Suppressor macrophage treated with lipopolysaccharide for 4 hours (primary cell): ENCODE measurements around the gene HDAC7.

ENCODE experiments used
- DNase-seq: peaks from one replicate; pipeline ENCODE4 v3.0.0-alpha.2; 2020

HDAC7 gene

GRCh38 chr12:47791351-47791746 lies 28.4 kb downstream of the HDAC7 start:
- no peak for DNase-seq

- no peak for DNase-seq
These were observed 28.9 kb downstream of the HDAC7 start for GRCh38 chr12:47790676-47791350.

DNA sequence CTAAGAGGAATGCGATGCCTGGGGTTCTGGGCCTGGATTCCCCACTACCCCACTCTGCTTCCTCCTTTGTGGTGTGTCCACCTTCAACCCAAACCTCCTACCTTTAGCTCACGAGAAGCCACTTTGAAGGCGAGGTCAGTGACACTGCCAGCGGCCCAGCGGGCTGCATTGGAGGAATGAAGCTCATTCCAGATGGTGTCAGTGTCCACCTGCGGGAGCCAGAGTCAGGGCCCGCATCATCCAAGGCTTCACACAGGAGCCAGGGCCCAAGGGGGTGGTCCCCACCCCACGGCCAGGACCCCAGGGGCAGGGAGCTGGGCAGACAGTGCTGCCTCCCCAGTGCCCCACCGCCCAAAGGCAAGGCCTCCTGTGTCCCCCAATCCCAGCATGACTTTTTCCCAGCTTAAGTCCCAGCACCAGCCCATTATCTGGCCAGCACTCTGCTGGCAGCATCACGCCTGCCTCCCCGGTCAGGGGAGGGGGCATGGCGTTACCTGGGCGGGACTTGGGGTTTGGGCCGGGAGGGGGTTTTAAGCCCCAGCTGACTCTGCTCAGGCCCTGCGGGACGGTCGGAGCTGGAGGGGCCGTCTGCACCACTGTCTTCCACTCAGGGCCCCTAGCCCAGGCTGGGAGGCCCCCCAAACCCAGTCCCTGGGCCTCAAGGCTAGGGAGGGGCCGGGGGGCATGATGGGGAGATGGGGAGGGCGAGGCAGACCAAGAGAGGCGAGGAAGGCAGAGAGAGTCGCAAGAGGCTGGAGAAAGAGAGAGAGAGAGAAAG lies 29.8 kb downstream of the HDAC7 start:
- DNase-seq, result no peak

DNA sequence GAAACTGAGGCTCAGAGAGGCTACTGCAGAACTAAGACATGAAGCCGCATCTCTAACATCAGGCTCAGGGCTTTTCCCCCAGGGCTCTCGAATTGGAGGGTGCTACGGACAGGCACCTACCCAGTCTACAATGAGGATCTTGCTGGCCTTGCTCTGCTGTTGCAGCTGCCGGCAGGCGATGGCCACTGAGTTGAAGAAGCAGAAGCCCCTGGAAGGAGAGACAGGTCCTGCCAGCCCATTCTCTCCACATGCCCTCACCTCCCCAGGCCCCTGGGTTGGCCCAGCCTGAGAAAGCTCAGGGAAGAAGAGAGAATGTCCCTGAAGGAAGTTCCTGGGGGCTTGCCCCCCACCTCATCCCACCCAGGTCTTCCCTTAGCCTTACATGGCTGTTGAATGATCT lies 30.6 kb downstream of the HDAC7 start:
- DNase-seq, result no peak

- DNase-seq, result no peak
These were observed 31.9 kb downstream of the HDAC7 start for GRCh38 chr12:47787596-47788319.

- DNase-seq, result no peak
These were observed 32.9 kb downstream of the HDAC7 start for GRCh38 chr12:47786662-47787280.

DNA sequence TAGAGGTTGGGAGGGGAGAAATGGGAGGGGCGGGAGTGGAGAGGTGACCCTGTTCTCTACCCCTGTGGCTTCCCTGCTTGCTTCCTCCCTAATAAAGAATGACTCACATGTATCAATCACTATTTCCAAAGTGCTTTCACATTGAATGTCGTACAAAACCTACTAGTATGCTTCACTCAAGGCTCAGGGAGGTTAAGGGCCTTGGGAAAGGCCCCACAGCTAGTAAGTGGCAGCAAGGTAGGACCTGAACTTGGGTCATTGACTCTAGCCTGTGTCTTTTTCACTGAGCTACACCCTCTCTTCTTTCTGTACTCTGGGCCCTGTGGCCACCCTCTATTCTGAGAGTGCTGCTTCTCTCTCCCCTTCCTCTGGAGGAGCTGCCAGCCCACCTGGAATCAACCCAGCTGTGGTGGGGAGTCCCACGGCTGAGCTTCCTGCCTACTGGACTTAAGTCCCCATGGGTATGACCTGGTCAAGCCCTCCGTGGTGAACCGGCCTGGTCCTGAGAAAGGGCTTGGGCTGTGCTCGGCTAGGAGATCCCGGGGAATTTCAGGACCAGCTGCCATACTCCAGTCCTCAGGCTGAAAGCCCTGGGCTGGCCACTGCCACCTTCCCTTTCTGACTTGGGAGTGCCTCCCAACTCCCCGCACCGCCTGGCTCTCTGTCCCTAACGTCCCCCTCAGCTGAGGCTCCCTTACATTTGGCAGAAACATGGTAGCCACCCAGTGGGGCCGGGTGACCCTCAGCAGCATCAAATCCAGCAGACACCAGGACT lies 33.6 kb downstream of the HDAC7 start:
- no peak for DNase-seq

DNA sequence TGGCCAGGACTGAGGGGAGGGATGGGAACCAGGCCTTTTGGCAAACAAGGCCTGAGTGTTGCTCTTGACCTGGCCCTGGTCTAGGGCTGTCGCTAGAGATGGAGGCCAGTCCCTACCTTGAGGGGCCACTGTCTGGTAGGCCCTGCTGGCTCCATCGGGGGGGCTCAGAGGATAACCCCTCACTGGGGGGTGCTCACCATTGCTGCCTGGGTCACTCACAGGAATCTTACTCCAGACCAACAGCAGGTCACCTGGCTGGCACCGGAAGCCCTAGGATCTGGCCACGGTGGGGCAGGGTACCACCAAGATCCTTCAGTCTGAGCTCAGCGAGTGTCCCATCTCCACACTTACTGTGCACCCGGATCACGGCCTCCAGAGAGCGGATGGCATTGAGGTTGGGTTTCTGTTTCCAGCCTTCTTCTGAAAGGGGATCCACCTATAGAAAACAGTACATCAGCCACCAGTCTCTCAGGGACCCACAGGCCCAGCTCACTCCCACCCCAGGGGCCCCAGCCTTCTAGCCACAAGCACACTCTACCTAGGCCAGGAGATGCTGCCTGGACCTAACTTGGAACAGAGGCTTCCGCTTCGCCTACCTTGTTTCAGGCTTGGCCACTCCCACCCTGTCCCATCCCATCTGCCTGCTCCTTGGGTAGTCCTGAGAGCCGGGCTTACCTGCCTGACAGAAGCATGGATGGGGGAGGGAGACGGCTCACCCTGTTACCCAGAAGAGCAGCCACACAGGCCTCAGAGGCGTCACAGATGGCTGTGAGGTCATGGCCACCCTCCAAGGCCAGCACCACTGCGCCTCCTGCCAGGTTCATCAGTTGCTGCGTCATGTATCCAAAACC lies 34.4 kb downstream of the HDAC7 start:
- no peak for DNase-seq

- no peak for DNase-seq
These were observed 35.6 kb downstream of the HDAC7 start for GRCh38 chr12:47783821-47784819.

DNA sequence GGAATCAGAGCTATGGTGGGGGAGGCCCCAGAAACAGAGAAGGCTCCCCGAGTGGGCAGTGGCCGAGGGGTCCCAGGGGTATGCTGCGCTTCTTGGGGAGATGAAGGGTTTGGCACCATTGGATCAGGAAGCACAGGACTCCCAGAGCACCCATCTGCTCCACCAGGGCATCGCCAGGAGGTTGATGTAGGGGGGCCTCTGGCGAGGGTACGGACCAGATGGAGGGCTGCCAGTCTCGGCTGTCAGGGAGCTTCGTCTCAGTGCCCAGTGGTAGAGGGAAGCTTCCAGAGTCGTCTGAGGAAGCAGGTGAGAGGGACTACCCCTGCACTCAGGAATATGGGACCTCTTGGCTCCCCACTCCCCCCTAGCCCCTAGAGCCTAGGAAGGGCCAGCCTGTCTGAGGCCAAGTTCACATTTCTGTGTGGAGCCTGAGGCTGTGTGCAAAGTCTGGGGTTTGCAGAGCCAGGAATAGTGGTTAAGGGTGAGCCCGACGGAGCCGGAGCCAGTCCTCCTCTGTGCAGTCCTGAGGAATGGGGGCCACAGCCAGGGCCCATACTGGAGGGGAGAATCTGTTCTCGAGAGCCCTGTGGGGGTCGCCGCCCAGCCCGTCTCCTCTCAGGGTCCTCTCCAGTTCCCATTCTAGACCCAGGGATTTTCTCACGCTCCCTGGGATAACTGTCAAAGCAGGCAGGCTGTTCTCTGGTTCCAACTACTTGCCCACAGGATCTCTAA lies 36.5 kb downstream of the HDAC7 start:
- no peak for DNase-seq

DNA sequence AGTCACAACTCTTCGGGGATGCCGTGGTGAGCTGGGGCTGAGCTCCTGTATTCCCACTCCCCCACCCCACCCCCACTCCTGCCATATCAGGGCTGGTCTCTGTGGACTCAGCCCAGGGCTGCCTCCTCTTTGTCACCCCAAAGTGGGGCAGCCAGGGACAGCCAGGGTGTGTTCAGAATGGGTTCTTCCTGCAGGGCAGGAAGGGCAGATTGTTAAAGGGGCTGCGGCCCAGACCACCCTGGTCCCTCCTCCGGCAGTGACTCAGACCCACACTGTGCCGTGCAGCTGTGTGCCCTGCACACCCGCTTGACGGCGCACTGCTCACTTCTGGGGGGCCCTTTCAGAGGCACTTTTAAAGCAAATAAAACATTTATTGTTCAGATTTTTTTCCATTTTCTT lies 37.3 kb downstream of the HDAC7 start:
- DNase-seq, result no peak

DNA sequence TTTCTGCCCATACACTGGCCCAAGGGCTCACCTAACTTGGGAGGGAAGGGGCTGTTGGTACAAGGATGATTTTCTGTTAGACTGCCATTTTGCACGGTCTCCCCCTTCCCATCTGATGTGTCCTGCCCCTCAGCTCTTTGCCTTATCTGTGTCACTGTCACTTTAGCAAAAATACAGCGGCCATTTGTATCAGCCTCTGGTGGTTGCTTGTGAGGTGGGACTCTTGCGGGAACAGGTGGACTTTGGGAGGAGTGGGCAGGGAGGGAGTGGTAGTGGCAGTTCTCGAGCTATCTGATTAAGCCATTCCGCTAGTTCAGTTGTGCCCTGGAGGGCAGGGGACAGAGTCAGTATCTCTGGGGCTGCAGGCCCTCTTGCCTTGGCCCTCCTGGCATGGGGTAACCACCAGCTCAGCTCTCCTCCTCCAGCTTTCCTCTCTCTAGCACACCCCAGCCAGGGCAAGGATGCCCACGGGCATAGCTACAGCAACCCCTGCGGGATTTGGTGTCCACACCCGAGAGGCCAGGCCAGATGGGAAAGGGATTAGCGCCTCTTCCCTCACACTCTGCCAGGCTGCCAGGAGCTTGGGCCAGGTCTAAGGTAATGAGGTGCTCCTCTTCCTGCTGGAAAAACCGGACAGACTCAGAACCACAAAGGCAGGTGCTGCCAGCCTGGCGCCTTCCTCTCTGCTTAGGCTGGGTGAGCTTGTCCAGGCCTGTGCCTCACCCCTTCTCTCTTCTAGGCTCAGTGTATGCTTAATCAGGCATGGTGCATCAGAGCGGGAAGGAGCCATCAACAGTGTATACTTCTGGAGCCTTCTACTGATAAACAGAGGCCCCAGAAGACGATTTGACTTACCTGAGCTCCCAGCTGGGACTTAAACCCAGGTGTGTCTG lies 38.0 kb downstream of the HDAC7 start:
- DNase-seq, result no peak

DNA sequence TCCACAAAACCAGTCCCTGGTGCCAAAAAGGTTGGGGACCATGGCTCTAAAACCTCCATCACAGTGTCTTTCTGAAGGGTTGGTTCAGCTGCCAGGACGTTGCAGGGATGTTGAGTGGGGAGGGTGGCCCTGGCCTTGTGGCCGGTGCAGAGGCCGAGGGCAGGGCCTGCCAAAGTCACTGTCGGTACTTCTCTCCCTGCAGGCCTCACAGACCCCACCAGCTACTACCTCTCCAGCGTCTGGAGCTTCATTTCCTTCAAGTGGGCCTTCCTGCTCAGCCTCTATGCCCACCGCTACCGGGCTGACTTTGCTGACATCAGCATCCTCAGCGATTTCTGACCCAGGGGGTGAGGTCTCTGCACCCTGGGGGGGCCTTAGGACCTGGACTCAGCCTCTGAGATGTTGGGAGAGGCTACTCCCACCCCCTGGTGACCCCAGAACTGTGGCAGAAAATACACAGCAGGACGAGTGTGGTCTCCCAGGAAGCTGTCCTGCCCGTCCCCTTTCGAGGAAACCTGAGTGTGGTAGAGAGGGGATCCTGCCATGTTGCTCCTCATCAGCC lies 39.7 kb downstream of the HDAC7 start:
- no peak for DNase-seq

DNA sequence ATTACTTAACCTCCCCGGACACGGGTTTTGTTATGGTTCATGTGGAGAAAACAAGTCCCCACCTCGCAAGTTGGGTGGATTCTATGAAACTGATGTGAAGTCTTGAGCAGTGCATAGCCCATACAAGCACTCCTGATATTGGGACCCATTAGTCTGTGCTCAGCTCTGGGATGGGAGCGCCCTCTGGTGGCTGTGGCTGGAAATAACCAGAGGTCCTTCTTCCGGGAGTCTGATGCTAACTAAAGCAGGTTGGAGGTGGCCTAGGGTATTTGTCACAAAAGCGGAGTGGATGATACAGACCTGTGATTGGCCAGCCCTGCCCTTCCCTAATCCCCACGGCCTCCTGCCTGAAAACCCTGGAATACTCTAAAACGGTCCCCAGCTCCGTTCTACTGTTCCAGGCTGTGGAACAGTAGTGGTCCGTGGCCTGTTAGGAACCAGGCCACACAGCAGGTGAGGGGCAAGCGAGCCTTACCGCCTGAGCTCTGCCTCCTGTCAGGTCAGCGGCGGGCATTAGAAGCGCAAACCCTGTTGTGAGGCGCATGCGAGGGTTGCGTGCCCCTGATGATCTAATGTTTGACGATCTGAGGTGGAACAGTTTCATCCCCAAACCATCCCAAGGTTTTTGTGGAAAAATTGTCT lies 40.3 kb downstream of the HDAC7 start:
- DNase-seq, result peak; percentile 90

DNA sequence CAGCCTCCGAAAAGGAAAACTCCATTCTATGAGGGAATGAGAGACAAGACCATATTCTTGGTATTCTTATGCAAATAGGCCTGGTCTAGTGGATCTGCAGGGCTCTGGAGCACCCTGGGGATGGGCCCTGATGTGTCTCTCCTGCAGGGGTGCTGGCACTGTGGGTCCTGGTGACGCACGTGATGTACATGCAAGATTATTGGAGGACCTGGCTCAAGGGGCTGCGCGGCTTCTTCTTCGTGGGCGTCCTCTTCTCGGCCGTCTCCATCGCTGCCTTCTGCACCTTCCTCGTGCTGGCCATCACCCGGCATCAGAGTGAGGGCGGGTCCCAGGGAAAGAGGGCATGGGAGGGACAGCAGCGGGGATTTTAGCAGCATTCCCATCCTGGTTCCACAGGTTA lies 40.8 kb downstream of the HDAC7 start:
- no peak for DNase-seq

GRCh38 chr12:47777741-47778558 lies 41.8 kb downstream of the HDAC7 start:
- DNase-seq, result peak; percentile 24

DNA sequence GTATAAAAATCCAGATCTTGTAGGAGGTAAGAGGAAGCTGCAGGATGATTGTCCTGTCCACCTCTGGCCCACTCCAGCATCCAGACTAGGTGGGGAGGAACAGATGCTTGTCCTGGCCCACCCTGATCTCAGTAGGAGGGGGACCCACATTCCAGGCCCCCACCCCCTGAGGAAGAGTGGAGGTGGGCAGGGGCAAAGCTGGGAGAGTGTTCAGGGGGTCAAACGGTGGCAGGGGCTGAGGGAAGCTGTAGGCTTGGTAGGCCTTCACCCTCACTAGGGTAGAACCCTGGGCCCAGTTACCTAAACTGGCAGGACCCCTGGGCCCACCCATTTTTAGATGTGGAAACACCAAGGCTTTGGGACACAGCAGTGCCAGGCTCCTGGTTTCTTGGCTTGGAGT lies 42.6 kb downstream of the HDAC7 start:
- DNase-seq, result no peak
